ENCODE results near the gene MTCL3.

The MTCL3 gene

DNA sequence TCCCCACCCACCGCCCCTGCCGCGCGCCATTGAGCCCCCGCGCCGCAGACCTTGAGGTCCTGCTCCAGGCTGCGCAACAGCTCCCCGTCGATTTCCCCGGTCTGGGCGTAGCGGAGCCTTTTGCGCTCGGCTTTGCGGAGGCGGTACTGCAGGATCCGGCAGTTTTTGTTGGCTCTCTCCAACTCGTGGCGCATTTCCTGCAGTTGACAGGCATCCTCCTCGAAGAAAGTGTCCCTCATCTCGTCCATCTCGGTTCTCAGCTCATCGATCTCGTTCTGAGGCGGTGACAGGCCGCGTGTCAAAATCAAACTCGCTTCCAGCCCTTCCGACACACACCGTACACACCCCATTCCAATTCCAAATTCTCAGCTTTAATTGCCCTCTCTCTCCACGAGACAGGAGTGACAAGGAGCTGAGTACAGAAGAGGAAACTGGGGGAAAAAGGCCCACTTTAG lies 4.3 kb downstream of the MTCL3 start:
- peak; percentile 50 for DNase-seq

DNA sequence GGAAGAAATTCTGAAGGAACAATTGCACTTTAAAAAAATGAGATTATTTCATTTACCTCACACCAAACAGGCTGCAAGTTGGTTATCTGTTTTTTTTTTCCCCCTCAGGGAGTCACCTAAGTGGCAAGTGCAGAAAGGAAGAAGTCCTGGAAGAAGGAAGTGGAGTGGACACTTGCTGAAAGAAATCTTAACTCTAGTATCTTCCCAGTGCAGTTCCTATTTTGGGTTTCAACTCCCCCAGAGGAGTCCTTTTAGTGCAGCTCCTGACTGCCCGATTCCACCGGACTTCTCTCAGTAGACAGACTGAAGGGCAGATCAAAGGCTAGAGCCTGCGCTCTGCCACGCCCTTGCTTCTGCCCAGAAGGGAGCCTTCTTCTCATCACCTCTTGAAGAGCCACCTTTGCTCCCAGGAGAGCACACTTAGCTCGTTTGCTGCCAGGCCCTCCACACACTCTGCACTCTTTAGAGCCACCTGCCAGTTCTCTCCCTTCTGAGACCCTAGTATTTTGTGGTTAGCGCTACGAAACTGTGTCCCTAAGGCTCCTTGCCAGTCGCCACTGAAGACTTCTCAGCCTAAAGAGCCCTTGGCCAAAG lies 4.9 kb downstream of the MTCL3 start:
- DNase-seq: no peak

DNA sequence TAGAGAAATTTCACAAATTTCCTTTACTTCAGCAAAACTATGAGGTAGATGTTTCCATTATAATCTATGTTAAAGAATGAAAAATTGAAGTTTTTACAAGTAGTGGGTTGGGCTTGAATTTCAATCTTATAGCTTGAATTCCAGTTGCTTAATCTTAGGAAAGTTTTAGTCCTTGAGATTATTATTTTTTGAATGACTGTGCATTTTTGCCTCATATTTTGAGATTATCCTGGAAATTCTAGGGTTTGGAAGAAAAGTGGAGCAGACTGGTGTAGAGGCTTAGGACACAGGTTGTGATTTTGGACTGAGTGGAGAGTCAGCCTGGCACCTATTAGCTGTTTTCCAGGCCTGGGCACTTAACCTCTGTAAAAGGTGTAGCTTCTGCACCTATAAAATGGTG lies 5.7 kb downstream of the MTCL3 start:
- DNase-seq: no peak

DNA sequence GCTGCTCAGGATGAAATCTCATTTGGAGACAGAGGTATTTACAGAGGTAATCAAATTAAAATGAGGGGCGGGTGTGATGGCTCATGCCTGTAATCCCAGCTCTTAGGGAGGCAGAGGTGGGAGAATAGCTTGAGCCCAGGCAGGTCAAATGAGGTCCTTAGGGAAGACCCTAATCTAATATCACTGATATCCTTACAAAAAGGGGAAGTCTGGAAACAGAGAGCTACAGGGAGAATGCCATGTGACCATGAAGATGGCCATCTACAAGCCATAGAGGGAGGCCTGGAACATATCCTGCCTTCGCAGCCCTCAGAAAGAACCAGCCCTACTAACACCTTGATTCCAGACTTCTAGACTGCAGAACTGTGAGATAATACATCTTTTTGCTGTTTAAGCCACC lies 8.3 kb downstream of the MTCL3 start:
- no peak for DNase-seq

DNA sequence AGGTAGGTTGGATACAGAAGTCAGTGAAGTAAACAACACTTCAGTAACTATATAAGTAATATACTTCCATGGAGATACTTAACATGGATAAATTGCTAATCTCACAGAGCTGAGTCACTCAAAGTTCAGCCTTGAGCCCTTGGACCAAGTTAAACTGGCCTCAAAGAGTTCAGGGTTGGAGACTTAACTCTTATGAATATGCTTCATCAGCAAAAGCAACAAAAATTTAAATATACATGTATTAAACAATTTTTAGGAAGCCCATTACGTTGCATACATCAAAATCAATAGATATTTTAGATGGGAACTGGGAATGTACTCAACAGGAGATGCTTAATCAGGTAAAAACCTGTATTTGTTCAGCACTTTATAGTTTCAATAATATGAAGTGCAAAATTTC lies 12.2 kb downstream of the MTCL3 start:
- DNase-seq: no peak

DNA sequence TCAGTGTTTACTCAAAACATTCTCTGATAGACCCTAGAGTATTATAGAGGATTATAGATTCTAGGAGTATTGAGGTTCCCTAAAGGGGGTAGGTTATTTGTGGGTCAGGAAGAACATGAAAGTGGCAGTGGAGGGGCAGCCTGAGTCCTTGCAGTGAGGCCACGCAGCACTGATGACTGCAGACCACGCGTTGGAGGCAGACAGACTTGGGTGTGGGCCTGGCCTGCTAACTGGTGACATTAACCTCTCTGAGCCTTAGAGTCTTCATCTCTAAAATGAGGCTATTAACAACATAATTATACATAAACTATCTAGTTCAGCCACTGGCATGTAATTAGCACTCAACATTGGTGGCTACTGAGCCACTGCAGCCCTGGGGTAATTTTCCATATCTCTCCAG lies 16.1 kb downstream of the MTCL3 start:
- no peak for DNase-seq

DNA sequence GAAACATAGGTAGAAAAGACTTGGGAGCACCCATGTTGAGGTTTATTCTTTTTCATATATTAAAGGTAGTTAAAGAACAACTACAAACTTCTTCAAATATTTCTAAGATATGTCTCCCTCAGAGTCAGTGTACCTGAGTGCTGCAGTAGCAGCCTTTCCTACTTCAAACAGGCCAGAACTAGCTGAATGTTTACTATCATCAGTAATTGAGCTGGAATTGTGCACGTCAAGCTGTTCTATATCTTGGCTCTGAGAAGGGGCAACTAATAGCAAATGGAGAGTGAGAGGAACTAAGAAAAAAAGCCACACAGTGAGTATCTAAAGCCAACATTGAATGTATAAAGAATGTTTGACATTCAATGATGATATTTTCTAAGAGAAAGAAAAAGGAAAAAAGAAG lies 21.7 kb downstream of the MTCL3 start:
- no peak for DNase-seq

DNA sequence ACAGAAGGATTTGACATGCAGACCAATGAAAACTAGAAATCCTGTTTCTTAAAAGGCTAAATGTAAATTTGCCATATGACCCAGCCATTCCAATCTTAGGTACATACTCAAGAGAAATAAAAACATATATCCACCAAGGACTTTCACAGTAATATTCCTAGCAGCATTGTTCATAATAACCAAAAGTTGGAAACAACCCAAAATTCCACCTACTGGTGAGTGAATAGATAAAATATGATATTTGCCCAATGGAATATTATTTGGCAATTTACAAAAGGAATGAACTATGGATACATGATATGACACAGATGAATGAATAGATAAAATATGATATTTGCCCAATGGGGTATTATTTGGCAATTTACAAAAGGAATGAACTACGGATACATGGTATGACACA lies 22.7 kb downstream of the MTCL3 start:
- DNase-seq: no peak

DNA sequence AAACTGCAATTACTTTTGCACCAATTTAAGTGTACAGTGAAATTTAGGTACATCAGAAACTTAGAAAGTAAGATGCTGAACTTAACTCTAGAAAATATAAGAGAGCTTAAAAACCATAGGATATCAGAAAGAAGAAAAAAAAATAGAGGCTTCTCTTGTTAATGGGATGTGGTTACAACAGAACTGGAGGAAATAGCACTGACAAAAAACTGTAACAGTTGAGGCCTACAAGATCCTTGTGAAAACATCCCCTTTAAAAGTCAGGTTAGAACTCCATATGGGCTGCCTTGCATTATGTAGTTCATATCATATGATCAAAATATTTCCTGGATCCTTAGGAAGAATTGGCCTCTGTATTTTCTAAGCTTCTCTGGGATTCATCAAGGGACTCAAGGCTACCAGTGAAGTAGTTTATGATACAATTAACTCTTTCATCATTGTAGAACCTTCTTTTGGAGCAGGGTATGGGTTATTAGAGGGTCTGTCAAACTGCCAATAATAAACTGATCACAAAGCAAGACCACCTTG lies 24.8 kb downstream of the MTCL3 start:
- no peak for DNase-seq

DNA sequence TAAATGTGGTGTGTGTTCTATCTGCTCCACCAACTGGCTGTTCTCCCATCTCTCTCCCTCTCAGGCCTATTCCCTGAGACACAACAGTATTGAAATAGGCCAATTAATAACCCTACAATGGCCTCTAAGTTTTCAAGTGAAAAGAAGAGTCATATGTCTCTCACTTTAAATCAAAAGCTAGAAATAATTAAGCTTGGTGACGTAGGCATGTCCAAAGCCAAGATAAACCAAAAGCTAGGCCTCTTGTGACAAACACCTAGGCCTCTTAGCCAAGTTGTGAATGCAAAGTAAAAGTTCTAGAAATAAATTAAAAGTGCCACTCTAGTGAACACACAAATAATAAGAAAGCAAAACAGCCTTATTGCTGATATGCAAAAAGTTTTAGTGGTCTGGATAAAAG lies 29.9 kb downstream of the MTCL3 start:
- DNase-seq: no peak

DNA sequence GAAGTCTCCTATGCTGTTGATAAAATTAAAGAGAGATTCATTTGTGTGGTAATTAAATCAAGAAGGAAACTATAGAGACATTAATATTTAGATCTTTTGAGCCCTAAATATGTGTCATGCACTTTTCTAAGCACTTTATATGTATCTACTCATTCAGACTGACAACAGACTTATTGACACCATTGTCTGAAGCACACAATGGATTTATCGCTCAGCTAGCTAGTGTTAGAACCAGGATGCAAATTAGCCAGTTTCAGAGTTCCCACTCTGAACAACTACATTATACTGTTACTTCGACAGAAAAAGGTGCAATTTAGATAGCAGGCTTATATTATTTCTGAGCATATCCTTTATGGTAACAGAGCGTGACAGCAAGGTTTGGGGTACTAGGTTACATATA lies 32.2 kb downstream of the MTCL3 start:
- no peak for DNase-seq

DNA sequence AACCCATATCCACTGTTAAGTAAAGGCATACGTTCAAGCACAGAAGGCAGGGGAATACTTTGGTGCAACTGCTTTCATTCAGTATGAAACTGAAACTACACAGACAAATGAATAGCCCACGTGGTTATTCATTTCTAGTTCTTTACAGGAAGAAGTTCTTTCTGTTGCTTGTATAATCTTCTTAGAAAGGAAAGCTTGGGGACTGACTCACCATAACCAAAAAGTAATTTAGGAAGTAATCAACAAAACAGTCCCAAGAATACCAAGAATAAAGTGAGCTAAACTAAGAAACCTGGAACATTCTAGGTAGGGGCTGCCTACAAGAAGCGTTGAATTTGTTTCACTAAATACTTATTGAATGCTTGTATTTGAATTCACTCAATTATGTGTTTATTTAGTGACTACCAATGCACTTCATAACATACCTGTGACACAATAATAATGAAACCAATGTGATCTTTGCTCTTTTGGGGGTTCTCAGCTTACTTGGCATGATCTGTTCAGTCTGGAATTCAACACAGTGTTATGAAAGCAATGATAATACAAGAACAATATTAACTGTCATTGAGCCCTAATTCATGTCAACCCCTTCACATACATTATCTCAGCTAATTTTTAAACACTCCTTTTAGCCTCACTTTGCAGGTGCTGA lies 34.8 kb downstream of the MTCL3 start:
- DNase-seq: peak; percentile 43

DNA sequence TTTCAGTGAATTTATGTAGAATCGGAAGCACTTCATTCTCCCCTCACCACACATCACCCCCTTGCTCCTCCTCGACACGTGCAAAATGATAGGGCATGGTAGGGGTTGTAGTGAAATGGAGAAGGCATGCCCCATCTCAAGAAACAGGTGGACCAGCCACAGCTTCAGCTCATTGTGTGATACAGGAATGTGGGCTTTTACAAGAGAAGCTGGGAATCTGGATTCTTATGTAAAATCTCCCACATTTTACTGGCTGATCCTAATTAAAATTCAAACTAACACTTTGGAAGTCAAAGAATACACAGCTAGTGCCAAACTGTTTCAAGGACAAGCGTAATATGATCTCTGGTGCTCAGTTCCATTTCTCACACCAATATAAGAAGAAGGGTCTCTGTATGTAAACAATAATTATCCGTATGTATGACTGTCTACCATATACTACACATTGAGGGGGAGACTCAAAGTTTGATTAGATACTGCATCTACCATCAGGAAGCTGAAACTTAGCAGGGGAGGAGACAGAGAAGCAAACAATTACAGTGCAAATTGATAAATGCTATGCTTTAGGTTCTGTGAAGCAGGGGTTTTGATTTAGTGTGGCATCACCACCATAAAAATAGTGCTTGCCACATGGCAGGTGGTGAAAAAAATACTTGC lies 35.6 kb downstream of the MTCL3 start:
- no peak for DNase-seq

DNA sequence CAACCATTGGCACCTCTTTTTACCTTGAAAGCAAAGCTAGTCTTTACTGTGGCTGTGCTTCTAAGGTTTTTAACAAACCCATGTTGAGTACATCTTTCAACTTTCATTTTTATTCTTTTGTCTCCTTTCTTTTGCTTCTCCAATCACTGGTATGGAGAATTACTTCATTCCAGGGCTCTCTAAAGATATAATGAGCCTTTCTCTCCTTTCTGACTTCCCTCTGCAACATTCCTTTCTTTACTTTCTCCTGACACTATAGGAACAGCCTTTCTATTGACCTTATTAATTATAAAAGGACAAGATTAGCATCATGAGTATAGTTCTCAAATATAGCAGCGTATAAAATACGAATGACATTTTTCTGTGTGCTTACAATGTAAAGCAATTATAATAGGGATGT lies 36.8 kb downstream of the MTCL3 start:
- DNase-seq: no peak

DNA sequence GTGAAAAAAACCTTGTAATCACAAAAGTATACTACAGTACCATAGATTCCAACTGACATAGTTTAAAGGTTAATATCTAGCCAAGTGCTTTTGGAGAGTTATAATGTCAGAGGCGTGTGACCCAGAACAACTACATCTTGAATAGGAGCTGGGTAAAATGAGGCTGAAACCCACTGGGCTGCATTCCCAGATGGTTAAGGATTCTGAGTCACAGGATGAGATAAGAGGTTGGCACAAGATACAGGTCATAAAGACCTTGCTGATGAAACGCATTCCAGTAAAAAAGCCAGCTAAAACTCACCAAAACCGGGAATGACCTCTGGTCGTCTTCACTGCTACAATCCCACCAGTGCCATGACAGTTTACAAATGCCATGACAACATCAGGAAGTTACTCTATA lies 37.5 kb downstream of the MTCL3 start:
- DNase-seq: no peak

DNA sequence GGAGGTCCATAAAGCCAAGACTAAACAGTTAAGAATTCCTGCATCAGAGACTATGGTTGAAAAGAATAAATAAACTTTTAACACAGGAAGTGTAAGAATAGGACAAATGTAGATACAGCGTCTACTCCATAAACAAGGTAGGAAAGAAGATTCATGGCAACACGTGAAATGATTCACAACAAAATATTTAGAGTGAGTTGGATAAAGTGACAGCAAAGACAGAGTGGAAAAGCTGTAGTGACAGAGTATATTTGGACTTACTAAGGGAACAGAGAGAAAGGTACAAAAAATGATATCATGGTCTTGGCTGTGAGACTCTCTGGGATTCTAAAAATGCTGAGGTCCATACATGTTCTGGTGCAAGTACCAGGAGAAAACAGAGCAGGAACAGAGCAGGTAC lies 38.0 kb downstream of the MTCL3 start:
- no peak for DNase-seq

DNA sequence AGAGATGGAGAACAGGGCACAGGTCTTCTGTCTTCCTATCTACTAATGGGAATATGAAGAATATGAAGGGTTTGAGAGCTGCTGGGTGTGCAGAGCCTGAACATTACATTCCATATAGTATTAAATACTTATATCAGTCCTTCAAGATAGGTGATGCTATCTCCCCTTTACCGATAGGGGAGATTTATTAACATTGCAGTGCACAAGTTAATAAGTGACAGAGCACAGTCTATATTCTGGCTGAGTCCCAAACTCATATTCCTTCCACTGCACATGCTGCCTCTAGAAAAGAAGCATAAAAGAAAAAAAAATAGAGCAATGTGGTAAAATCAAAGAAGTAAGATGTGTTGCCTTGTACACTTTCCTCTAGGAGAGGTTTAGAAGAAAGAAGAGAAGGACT lies 41.5 kb downstream of the MTCL3 start:
- DNase-seq: no peak

DNA sequence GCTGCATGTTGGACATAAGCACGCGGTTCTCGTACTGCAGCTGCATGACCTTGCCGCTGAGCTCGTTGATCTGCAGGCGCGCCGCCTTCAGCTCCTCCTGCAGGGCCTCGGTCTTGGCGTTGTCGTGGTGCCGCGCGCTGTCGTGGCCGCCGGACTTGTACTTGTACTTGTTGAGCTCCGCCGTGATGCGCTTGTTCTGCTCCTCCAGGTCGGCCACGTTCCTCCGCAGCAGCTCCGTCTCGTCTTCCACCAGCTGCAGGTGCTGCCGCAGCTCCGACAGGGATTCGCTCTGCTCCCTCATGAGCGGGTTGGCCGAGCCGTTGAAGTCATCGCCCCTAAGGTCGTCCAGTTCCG lies 43.3 kb downstream of the MTCL3 start:
- no peak for DNase-seq

DNA sequence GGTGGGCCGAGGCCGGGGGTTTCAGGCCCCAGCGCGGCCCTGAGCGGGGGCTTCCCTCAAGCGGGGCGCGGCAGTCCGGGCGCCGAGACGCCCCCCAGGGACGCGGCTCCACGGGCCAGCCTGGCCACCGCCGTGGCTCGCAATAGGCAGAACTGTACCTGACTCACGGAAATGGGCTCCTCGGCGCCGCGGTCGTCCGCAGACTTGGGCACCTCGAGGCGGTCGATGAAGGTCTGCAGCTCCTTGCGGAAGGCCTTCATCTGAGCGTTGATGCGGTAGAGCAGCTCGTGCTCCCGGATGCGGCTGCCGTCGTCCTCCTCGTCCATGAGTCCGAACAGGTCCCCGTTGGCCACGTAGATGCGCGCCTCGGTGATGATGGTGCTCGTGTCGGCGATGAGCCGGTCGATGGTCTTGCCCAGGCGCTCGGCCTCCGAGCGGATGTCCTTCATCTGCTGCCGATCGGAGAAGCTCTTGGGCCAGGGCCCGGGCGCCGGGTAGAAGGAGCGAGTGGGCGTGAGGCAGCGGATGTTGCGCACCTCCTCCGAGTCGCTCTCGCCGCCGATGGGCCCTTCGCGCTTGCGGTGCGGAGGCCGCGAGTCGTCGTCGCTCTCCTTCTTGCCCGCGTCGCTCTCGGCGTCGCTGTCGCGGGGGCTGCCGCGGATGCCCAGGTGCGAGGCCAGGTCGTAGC lies 43.9 kb downstream of the MTCL3 start:
- no peak for DNase-seq

DNA sequence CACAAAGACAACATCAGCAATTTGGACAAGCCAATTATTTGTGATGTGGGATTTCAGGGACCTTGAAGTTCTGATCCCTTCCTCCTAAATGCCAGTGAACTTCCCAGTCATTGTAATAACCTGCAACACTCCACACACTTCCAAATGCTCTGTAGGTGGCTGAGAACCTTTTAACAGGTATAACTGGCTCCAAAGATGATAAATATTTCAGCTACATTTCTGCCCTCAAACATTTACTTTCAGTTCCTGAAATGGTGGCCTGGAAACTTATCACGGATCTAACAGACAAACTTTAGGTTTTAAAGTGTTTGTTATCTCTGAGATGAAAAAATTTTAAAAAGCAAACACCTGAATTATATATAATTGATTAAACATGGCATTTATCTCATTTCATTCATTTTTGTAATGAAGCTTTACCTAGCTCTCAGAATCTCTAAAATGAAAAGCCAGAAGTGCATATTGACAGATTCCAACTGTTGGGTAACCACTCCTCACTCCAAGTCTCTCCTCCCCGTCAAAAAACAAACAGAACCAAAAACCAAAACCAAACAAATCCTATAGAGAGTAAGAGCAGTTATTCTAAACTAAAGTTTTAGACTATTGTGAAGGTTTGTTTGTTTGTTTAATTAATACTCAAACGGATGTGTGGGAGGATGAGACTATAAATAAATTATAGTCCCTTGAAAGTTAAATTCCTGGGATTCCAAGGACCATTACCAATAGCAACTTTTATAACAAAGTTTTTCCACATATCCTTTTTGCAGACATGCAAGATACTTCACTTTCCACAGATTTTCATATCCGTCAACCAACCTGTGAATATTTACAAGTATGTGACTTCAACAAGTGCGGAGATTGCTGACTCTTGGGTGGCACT lies 47.5 kb downstream of the MTCL3 start:
- DNase-seq: no peak

DNA sequence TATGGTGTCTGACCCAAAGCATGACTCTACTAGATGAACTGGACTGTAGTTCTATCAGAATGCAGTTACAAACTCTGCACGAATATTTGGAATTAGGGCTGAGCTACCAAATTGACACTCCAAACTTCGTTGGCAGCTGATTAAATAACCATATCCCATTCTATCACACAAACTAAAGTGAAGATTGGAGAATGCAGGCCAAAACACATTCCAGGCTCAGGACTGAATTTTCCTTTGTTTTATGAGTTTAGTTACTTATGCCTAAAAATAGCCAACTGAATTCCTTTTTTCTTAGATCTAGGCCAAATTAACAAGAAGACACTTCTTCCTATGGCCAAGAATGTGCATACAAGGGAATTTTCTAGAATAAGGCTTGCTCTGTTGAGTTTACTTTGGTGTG lies 50.2 kb downstream of the MTCL3 start:
- no peak for DNase-seq

DNA sequence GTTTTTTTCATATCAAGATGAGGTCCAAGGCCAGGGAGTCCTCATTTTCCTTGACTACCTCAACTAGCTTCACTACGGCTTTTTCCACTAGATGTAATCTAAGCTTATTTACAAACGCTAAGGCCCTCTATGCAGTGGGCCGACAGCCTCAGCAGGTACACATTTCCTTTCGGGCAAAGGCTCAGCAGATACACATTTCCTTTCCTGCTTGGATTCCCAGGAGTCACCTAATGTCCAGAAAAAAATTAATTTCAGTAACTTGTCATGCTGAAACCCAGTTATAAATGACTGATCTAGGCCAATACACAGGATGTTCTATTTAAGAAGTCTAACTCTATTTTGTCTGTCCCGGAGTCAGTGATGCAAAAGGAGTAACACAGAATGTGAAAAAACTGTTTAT lies 52.7 kb downstream of the MTCL3 start:
- no peak for DNase-seq
